ENCODE data around the gene VPS26C.

VPS26C gene

DNA sequence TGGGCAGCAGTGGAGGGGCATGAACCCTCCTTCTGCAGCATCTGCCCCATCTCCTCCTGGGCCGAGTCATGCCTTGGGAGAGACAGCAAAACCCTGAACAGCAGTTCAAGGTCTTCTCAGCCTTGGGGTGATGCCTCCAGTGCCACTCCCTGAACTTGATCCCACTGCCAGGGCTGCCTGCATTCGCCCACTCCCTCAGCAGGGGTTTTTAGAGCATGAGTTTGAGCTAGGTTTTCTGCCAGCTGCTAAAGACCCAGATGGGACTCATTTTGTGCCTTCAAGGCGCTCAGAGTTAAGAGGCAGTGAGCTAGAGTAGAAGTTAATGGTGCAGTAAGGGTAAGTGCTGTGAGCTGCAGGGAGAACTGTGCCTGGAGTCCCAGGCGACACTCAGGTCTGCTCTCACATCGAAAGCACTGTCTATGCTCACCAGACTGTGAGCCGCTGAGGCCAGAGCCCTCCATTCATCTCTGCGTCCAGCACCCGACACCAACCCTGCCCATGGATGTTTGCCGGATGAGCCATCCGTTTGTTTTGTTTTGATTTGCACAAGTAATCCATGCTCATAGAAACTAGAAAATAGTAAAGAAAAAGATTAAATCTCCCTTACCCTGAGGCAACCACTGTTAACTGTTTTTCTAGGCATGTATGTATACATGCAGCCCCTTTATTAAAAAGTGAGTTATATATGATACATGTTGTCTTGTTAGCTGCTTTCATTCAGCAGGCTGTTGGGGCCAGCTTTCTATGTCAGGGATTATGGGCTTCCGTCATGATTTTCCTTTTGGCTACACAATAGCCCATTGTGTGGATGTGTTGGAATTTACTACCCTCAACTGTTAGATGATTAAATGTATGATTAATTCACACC lies 67.8 kb downstream of the VPS26C start:
- FAIRE-seq = no peak

DNA sequence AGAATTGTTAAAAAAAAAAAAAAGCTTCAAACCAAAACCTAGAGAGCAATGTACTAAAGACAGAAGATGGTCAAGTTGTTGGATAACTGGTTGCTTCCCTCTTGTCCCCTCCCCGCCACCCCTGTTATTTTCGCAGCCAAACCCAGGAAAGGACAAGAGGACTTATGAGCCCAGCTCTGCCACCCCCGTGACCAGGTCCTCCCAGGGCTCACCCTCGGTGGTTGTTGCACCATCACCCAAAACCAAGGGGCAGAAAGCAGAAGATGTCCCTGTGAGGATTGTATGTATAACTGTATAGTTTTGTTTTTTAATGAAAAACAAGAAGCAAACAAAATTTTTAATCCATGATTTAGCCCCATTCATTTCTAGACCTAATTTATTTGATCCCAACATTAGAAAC lies 69.4 kb downstream of the VPS26C start:
- FAIRE-seq = no peak

- FAIRE-seq = no peak
Observed at GRCh38 chr21:37196847-37197246, 70.3 kb downstream of the VPS26C start.

DNA sequence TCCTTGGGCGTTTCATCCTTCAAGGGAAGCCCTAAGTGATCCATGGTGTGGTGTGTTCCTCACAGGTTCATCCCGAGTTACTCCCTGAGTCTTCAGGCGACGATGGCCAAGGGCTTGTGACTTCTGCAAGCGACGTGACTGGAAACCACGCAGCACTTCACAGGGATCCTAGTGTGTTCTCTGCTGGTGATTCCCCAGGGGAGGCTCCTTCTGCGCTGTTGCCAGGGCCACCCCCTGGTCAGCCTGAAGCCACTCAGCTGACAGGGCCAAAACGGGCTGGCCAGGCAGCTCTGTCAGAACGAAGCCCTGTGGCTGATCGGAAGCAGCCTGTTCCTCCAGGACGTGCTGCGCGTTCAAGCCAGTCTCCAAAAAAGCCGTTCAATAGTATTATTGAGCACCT lies 71.5 kb downstream of the VPS26C start:
- FAIRE-seq = no peak

- no peak for FAIRE-seq
Observed at GRCh38 chr21:37195059-37195458, 72.1 kb downstream of the VPS26C start.

- FAIRE-seq = no peak
Observed at GRCh38 chr21:37193676-37194075, 73.5 kb downstream of the VPS26C start.

DNA sequence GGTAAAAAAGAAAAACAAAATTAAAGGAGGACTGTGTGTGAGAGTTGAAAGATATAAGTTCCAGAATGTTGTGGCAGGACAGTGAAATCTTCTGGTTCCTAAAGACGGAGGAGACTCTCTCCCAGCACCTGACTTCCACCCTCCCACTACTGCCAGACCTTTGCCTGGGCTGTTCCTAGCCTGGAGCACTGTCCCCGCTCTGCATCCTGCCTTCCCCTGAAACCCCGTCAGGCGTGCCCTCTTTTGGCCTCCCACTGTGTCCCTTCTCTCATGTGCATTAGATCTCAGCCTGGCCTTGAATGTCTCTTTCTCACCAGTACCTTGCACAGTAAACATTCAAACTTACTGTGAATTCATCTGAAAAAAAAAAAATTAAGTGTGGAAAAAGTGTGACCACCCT lies 74.1 kb downstream of the VPS26C start:
- no peak for FAIRE-seq

DNA sequence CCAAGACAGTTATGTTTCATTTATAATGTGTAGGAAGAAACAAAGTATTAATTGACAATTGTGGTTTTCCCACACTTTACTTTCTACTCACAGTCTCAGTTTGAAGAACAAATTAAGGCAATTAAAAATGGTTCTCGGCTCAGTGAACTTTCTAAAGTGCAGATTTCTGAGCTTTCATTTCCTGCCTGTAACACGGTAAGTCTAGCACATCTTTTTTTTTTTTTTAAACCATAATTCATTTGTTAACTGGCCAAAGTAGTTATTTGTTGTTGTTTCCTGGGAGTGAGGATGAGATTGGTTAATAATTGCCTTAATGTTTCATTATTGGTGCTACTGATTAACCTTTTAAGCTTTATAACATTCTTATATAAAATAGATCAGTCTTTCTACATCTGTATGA lies 75.1 kb downstream of the VPS26C start:
- no peak for FAIRE-seq

DNA sequence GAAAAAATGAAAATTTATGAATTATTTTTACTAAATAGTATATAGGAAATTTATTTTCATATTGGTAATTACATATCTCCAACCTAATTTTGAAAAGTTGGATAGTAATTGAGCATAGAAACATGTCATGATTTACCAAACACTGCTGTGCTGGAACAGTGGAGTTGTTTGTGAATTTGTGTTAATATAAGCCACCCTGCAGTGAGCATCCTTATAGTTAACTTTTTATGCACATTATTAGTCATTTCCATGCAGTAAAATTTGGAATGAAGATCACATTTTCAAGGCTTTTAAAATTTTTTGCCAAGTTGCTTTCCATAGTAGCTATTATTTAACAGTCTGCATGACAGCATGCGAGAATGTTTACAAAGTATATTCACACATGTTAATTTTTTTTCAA lies 78.3 kb downstream of the VPS26C start:
- no peak for FAIRE-seq

DNA sequence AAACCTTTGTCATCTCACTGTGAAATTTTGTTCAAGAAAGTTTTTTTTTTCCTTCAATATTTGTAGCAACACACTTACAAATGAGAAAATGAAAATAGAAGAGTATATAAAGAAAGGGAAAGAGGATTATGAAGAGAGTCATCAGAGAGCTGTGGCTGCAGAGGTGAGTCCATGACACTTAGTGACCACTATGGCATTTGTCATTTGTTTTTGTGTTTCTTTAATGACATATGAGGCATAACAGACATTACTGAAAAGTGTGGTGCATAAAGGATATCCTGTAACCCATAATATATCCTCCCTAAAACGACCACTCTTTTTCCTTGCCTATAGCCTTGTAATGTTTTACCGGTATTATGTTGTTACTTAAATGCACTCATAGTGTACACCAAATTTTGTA lies 80.2 kb downstream of the VPS26C start:
- no peak for FAIRE-seq

DNA sequence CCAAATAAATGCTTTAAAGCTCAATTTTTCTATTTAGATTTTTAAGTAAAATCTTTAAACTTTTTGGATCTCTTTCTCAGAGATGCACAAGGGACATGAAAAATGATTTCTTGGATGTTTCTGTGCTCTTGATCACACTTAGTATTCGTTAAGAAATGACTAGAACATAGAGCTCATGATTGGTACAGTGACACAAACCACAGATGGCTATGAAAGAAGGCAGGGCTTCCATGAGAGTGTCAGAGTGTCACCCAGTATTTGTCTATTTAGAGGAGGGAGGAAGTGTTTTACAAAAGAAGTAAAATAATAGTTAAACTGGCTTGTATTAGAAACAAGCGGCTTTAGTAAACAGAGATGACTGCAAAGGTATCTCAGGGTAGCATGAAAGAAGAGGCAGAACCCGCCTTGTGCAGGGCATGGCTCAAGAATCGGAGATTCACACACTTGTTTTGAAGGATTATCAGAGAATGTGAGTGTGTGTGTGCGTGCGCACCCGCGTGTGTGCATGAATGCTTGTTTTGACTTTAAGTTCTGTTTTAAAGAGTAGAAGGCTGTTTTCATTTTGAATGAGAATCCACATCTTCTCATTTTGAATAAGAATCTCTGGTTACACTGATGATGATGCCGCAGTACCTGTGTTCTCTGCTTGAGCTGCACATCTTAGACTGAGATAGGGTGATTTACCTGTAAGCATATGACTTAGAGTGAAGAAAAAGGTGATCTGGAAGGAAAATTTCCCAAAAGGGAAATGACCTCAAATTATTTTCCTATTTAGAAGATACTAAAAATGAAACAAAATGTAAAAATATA lies 82.1 kb downstream of the VPS26C start:
- FAIRE-seq = no peak

DNA sequence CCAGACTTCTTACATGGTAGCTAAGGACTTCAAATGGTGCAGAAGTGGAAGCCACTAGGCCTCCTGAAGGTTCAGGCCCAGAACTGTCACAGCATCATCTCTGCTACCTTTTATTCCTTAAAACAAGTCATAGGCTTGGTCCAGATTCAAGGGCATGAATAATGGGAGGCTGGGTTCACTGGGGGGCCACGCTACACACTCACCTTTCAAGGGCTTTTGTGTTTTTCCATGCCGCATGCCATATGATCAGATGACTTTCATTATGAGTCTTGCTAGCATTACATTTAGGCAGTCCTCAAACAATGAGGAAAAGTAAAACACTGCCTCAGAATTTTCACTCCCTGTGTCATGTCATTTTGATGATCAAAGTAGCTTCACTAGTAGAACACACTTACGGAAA lies 83.4 kb downstream of the VPS26C start:
- FAIRE-seq = no peak

DNA sequence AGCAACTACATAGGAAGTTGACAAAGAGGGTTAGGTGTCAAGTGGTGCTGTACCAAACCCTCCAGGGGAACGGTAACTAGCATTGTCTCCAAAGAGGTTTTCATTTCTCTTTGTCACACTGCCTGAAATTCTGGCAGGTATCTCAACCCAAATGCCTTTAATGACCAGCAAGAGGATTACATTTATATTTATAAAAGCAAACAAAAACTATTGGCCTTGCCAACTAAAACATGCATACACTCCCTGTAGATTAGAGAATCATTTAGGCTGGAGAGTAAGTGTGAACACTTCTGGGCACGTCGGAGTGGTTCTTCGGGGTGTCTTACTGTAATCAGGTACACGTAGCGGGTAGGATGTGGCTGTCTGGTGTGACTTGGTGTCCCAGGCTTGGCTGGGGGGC lies 84.9 kb downstream of the VPS26C start:
- FAIRE-seq = no peak

DNA sequence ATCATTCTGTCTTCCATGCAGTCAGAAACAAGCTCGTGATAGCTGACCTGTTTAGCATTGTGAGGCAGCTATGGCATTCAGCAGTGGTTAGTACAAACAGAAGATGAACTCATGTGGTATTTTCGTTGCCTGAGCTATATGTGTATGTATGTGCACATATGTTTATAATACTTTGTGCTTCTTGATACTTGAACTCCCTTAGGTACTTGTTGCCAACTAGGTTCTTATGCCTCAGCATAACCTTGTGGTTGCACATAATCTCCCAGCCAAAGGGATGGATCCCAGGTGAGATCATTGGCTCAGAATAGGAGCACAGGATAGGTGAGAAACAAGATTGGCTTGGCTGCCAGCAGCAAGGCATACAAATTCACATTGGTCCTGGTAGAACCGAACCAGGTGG lies 86.1 kb downstream of the VPS26C start:
- no peak for FAIRE-seq

GRCh38 chr21:37176716-37177115 lies 90.4 kb downstream of the VPS26C start:
- no peak for FAIRE-seq
